GM18907 (cell line): ENCODE data around the gene TRIO.
"Not testable (repeated sequence)": the region's sequence is repeated elsewhere in the genome, so short reads cannot be mapped to it uniquely, and the experiment has no call there.

Source experiments
- ATAC-seq: cut with Tn5 transposase; IDR thresholded peaks from one replicate; pipeline ENCODE4 v1.9.1; 2021; ENCODE audit warnings: mild to moderate bottlenecking, moderate library complexity; ENCODE audit not compliant: unreplicated experiment

TRIO gene

DNA sequence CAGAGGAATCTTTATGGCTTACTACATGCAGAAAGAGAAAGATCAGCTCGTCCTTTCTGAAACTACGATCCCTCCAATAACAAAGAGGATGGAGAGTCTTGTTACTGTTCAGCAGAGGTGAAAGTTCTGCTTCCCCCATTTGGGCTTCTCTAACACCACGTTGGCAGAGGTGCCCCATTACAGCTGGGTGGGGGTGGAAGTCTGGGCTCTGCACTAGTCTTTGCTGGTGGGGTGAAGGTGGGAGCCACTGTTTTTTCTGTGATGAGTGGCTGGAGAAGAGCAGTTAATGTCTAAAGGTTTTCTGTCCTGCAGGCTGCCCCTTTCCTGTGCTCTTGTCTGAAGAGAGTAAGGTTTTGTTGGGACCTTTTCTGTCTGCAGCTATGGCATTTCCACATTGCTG lies 373.8 kb downstream of the TRIO start:
- ATAC-seq: no peak

DNA sequence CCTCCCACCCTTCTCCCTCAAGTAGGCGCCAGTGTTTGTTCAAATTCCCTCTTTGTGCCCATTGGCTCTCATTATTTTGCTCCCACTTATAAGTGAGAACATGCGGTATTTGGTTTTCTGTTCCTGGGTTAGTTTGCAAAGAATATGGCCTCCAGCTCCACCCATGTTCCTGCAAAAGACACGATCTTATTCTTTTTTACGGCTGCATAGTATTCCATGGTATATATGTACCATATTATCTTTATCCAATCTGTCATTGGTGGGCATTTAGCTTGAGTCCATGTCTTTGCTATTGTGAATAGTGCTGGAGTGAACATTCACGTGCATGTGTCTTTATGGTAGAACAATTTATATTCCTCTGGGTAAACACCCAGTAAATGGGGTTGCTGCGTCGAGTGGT lies 375.5 kb downstream of the TRIO start:
- no peak for ATAC-seq

DNA sequence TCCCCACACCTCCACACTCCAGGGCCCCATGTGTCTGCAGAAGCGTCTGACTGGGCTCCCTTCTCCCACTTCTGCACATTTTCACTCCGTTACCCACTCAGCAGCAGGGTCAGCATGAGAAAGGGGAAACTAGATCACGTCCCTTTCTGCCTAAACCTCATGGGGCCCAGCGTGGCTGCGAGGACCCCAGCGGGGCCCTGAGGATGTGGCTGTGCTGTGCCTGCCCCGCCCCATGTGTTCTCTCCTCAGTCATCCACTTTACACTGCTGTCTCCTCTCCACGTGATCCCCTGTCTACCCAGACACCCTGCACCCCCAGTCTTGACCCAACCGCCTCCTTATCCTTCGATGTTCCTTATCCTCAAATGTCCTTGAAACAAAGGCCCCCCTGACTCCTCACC lies 378.6 kb downstream of the TRIO start:
- ATAC-seq: no peak

DNA sequence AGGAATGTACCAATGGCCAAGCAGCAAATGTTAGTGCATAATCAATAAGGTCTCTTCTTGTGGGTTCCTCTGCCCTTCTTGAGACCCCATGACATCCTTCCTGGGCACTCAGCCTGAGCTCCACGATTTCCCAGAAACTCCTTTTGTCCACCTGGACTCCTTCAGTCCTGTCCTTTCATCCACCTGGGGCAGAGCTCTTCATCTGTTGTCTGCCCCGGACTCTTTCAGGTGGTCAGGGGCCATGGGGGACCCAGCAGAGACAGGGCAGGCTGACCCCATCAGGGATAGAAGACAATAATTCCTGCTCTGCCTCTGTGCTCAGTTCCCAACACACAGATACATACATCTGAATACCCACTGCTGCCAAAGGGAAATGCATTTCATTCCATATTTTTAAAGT lies 379.6 kb downstream of the TRIO start:
- no peak for ATAC-seq

DNA sequence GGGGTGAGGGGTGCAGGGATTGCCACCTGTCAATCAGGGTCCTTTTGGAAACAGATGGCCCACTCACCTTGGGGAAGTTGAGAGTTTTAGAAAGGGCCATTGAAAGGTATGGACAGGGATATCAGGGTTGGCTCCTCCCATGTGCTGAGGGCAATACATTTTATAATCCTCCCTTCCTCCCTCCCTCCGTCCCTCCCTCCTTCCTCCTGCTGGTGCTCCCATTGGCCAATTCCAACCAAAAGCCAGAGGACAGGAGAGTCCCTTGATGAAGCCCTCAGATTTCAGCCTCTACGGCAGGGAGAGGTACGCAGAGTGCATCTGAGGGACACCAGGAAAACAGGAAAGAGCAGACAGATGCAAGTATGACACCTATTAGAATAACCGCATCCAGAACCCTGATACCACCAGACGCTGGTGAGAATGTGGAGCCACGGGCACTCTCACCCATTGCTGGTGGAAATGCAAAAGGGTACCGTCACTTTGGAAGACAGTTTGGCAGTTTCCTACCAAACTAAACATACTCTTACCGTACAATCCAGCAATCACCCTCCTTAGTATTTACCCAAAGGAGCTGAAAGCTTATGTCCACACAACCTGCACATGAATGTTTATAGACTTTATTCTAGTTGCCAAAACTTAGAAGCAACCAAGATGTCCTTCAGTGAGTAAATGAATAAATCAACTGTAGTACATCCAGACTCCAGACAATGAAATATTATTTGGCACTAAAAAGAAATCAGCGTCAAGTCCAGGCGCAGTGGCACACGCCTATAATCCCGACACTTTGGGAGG lies 380.3 kb downstream of the TRIO start:
- ATAC-seq: no peak

DNA sequence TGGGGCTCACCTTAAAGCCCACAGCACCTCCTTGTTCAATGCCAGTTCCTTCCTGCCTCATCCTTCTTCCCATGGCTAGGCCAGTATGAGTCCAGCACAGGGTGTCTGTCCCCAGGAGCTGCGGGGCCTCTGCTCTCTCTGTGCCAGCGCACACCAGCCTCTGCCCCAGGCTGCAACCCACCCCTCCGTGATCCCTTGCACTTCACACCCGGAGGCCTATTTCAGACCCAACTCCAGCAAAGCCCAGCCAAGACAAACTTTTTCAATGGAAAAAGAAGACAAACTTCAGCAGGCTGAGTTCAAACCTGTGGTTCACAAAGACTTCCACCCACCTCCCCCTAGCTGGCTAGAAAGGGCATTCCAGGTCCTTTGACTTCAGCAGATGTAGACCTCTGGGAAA lies 382.3 kb downstream of the TRIO start:
- ATAC-seq: no peak

DNA sequence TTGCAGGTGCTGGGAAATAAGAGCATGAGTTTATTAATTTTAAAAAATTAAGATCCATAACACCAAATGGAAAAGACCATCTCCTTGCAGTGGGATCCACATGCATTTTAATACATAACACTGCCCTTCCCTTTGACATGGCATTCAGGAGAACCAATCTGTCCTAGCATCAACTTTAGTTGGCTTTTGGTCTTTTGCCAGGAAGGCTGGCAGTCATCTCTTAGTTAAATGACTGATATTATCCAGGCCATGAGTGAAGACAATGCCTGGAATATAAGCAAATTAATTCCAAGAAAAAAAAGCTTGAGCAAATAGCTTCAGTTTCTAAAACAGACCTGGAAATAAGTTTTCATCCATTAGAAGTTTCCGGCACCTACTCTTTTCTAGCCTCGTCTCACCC lies 383.4 kb downstream of the TRIO start:
- ATAC-seq: no peak

DNA sequence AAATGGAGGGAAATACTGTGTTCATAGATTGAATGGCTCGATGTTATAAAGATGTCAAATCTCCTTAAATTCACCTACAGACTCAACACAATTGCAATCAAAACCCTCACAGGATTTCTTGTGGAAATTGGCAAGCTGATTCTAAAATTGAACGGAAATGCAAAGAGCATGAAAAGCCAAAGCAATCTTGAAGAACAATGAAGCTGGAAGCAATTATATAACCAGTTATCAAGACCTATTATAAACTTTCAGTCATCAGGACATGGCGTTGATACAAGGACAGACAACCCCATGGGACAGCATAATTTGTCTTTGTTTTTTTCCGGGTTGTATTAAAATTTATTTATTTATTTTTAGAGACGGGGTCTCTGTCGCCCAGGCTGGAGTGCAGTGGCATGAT lies 385.0 kb downstream of the TRIO start:
- no peak for ATAC-seq

DNA sequence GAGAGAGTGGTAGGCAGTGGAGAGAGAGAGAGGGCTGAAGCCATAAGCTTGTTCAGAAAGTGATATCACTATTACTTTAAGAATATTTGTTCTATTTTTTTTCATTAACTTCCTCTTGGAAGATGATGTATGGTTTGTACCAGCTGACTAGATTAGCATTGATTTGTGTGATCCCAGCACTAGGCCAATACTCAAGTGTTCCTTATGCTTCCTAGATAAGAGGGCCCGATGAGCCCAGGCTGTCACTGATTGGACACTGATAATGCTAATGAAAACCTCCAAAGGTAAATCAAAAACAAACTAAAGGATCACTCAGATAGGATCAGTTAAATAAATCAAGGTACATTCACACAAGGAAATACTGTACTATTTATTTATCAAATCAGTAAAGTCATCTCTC lies 385.8 kb downstream of the TRIO start:
- no peak for ATAC-seq

DNA sequence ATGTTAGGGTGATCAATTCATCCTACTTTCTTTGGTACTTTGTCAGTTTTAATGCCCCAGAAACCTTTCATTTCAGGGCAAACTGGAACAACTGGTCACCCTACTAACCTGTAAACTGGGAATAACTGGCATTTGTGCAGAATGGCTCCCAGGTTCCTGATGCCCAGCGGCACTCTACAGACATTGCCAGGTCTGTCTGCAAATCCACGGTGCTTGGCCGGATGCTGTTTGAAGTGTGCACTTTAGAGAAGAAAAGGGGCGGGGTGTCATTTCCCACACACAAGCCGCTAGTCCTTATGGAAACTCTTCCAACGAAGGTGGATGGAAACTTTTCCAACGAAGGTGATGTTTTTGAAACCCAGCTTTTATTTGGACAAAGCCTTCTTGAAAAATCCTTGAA lies 388.5 kb downstream of the TRIO start:
- ATAC-seq: no peak

DNA sequence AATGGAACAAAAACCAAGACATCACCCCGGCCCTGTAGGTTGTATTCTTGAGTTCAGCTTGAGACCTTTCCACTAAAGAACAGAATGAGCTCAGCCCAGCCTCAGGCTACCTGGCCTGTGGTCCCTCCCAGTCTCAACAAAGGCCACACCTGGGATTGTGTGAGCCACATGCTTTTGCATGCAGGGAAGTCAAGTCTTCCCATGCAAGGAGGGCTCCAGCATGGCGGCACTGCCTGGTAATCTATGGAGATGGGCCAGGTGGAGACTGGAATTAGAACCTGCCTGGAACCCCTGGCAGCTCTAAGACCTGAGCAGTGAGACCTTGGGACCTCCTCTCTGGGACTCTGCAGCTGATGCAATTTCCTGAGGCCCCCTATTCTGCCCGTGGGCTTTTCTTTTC lies 389.0 kb downstream of the TRIO start:
- no peak for ATAC-seq

DNA sequence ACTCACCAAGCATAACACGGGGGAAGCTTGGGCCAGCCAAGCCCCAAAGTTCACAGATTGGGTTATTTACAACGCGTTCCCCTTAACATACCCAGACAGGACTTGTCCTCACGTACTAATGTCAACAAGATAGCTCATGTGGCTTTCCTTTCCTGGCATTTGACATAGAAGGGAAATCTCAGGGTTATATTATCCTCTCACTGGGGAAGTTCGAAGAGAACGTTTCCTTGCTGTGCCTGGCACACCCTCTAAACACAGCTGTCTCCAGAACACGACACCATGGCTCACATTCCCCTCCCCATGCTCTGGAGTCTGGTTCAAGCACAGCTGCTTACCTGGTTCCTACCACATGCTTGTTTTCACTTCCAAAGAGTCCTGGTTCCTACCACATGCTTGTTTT lies 391.6 kb downstream of the TRIO start:
- ATAC-seq: no peak

DNA sequence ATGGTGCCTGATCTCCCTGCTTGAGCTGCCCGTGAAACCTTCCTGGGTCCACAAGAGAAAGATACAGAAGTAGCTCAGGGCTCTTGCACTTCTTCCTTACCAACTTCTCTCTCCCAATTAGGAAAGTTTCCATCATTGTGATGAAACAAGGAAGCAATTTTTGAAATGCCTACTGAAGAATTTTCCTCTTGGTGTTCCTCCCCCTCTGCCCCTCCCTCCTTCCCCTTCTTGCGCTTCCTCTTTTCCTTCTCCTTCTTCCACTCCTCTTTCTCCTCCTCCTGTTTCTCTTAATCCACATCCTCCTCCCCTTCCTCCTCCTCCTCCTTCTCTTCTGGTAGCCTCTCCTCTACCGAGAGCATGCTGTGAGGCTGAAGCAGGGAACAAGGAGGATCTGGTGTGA lies 402.2 kb downstream of the TRIO start:
- ATAC-seq: no peak

DNA sequence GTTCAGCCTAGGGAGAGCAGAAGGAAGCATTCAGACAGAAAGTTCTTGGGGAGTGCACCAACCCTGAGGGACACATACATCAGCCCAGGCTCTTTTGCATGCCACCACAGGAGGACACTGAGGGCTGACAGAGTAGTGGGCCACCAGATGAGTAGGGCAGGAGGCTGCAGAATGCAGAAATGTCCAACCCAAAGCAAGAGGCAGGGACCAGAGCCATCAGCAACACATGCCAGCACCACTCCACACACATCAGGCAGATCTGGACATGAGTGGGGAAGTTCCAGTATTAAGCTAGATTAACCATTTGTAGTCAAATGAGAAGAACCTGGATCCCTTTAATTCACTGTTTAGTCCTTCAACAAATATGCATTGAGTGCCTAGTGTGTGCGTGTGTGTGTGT lies 402.7 kb downstream of the TRIO start:
- no peak for ATAC-seq

DNA sequence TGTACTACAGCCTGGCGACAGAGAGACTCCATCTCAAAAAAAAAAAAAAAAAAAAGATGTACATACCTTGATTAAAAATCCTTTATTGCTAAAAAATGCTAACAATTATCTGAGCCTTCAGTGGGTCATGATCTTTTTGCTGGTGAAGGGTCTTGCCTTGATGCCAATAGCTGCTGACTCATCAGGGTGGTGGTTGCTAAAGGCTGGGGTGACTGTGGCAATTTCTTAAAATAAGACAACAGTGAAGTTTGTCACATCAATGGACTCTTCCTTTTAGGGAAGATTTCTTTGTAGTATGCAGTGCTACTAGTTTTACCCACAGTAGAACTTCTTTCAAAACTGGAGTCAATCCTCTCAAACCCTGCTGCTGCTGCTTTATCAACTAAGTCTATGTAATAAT lies 404.5 kb downstream of the TRIO start:
- ATAC-seq: no peak

DNA sequence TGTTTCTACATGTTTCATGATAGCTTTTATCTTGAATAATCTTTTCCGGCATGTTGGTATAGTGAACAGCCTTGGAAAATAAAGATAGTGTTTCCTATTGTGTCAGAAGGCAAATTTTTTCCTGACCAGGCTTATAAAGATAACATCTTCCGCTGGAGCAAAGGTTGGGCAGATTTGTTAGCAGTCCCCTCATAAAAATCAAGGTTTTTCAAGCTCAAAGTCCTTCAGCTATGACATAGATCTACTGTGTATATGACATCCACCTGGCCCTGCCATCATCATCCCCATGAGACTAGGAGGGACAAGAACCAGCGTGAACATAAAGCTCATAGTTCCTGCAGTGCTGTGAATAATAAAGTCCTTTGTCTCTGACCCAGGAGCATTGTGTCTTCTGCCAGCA lies 408.1 kb downstream of the TRIO start:
- no peak for ATAC-seq

DNA sequence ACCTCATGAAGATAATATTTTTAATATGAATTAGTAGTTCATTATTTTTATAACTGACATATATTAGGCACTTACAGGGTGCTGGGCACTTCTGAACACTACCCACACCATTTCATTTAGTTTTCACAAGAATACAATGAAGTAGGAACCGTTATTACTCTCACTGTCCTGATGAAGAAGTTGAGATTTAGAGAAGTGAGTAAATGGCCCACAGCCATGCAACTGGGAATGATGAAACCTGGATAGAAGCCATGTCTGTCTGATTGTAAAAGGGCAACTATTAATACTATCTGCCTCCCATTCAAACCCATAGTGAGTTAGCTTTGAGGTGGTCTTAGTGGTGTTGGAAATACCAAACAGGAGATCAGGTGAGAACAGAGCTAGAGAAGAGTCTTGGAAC lies 408.9 kb downstream of the TRIO start:
- ATAC-seq: no peak

DNA sequence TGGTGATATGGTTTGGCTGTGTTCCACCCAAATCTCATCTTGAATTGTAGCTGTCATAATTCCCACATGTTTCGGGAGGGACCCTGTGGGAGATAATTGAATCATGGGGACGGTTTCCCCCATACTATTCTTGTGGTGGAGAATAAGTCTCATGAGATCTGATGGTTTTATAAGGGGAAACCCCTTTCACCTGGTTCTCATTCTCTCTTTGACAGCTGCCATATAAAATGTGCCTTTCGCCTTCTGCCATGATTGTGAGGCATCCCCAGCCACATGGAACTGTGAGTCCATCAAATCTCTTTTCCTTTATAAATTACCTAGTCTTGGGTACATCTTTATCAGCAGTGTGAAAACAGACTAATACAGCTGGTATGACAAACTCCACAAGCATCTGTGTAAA lies 411.1 kb downstream of the TRIO start:
- ATAC-seq: not testable (repeated sequence)

DNA sequence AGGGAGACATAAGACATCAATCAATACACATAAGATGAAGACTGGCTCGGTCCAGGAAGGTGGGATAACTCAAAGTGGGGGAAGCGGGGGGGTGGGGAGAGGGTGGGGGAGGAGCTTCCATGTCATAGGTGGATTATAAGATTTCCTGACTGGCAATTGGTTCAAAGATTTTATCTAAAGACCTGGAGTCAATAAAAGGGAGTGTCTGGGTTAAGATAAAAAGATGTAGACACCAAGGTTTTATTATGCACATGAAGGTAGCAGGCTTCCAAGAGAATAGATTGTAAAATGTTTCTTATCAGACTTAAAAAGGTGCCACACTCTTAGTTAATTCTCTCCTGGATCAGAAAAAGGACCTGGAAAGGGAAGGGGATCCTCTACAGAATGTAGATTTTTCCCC lies 412.9 kb downstream of the TRIO start:
- no peak for ATAC-seq

DNA sequence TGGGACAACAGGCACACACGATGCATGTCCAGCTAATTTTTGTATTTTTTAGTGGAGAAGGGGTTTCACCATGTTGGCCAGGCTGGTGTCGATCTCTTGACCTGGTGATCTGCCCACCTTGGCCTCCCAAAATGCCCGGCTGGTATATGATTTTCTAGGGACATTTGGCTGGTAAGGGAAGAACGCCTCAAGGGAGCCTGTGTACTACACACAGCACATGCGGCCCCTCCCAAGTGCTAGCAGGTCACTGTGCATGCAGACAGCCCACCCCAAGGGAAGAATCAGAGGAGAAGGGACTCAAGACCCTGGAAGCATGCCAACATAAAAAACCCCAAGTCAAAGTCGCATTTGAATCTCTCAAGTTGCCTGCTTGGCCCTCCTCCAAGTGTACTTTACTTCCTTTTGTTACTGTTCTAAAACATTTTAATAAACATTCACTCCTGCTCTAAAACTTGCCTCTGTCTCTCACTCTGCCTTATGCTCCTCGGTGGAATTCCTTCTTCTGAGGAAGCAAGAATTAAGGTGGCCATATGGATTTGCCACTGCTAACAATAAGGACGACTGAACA lies 414.1 kb downstream of the TRIO start:
- ATAC-seq: no peak

DNA sequence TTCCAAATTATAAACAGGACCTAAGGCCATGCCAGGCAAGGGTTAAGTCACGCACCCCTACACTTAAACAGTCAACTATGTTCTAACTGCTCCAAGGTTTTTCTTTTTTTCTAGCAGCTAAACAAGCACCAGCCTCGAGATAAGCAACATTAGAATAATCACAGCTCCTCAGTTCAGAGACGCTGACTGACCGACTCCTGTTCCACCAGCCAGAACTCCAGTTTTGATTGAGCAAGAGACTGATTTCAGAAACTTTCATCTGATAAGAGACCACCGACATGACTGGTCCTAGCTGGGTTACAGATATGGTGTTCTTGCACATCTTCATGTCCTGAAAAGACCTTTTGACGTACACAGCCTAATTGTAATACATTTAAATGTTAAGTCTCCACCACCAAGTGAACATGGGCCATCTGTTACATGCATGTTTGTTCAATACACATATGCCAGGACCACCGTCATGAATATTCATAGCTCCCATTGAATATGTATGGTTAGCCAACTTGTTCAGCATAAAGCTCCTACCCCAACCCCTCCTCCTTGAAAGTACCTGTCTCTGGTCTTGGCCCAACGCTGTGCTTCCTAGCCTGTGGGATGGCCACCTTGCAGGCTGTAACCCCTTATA lies 414.8 kb downstream of the TRIO start:
- ATAC-seq: no peak
